Testis (tissue), 3 donors: ENCODE data around the gene CACNA2D3. TPM values are rescaled to one million over a fixed set of nuclear protein-coding genes. Genes with fewer than 3 reads are reported as not detected.

Experiments used
- DNase-seq: peaks from one replicate; pipeline ENCODE4 v3.0.0-alpha.2; 2019
- H3K27ac ChIP-seq, 2 donors: fragments of 200-600 bp; sonication (generic); one replicate each; pipeline ENCODE4 v1.5.1; 2019
- H3K27me3 ChIP-seq: fragments of 200-600 bp; sonication (generic); one replicate; pipeline ENCODE4 v1.5.1; 2019
- H3K36me3 ChIP-seq: fragments of 200-600 bp; sonication (generic); one replicate; pipeline ENCODE4 v1.5.1; 2017; ENCODE audit warnings: low read depth; ENCODE audit errors: missing control alignments
- H3K4me1 ChIP-seq: fragments of 200-600 bp; sonication (generic); one replicate; pipeline ENCODE4 v1.5.1; 2019
- H3K4me3 ChIP-seq, 2 donors: fragments of 200-600 bp; sonication (generic); one replicate each; pipeline ENCODE4 v1.5.1; 2017 to 2019
- H3K9me3 ChIP-seq: fragments of 200-600 bp; sonication (generic); one replicate; pipeline ENCODE4 v1.5.1; 2017
- CTCF ChIP-seq, 3 experiments: fragments of 450-650 bp in 2 of 3; fragments of 200-600 bp in 1 of 3; sonication (generic) in 1 of 3; IDR thresholded peaks; one replicate each; pipeline ENCODE4 v1.5.1; 2016 to 2019; ENCODE audit warnings: antibody characterized with exemption in 3 of 3, mild to moderate bottlenecking in 2 of 3, moderate library complexity in 1 of 3
- POLR2A ChIP-seq: fragments of 450-650 bp; IDR thresholded peaks from one replicate; pipeline ENCODE4 v1.6.1; 2017; ENCODE audit warnings: antibody characterized with exemption, mild to moderate bottlenecking, moderate library complexity
- WGBS, 2 donors: methylation state at CpG; one replicate each; pipeline ENCODE4 v1.1.5; 2018; 5-methylcytosine and 5-hydroxymethylcytosine counted together
- intact Hi-C: fragments of 100-400 bp; cut with DNase I; formaldehyde crosslinking; loops from one replicate; pipeline ENCODE4 v1.15.1; 2023; ENCODE audit warnings: low total_unique reads
- polyA plus RNA-seq: library from polyadenylated mRNA; stranded (reverse); fragments of 350-450 nt; fragmentation: Illumina TruSeq; extraction: RNeasy Lipid Tissue Mini Kit (QIAGEN cat#74804); gene quantifications from one replicate; pipeline ENCODE4 v1.2.3, GENCODE V29; 2014; ENCODE audit warnings: low read depth, low replicate concordance; ENCODE audit not compliant: insufficient read depth
- total RNA-seq, 2 donors: library from RNA; depleted of rRNA; stranded (reverse); fragments of >200 nt; gene quantifications; one replicate each; pipeline ENCODE4 v1.2.3, GENCODE V29; 2016

Gene CACNA2D3
- total and polyA plus RNA-seq, 3 donors from 2014 or later, result 10.1 to 16.5 (median 11.2) TPM

GRCh38 chr3:55065331-55065730 is 943.0 kb downstream of the CACNA2D3 start:
- DNase-seq, result no peak
- Histone ChIP-seq H3K27ac (no peak overlapping the region), H3K9me3 (no peaks in the 10 kb centered on the region), H3K27me3 (no peaks in the 10 kb centered on the region), H3K4me1 (no peaks in the 10 kb centered on the region), H3K4me3 (no peak overlapping the region), H3K36me3 (no peaks in the 10 kb centered on the region)
- WGBS, 2 donors, result 86 to 93% methylated on average over 4 of the region's 4 CpGs
- intact Hi-C loops, result no loop called here
- TF ChIP-seq POLR2A, result no peak
- no peak for TF ChIP-seq CTCF (IDR thresholded peaks at IDR 0.05)

- DNase-seq, result no peak
- TF ChIP-seq CTCF (IDR thresholded peaks at IDR 0.05) (no peak), POLR2A (no peak)
- WGBS, 2 donors, result 62 to 78% methylated on average over 9 of the region's 9 CpGs
Observed at GRCh38 chr3:55066551-55067047, 944.2 kb downstream of the CACNA2D3 start.

GRCh38 chr3:55069950-55070349 is 947.6 kb downstream of the CACNA2D3 start:
- Histone ChIP-seq H3K27ac (no peak overlapping the region), H3K27me3 (no peaks in the 10 kb centered on the region), H3K36me3 (no peaks in the 10 kb centered on the region), H3K4me3 (no peak overlapping the region), H3K9me3 (no peaks in the 10 kb centered on the region), H3K4me1 (no peaks in the 10 kb centered on the region)
- no peak for TF ChIP-seq POLR2A
- no peak for TF ChIP-seq CTCF (IDR thresholded peaks at IDR 0.05)
- intact Hi-C loops, result no loop called here
- DNase-seq, result no peak

More at GRCh38 chr3:55066551-55067047, 944.2 kb downstream of the CACNA2D3 start:
- intact Hi-C loops, result no loop called here
- Histone ChIP-seq H3K4me1 (no peaks in the 10 kb centered on the region), H3K36me3 (no peaks in the 10 kb centered on the region), H3K27me3 (no peaks in the 10 kb centered on the region), H3K9me3 (no peaks in the 10 kb centered on the region), H3K27ac (no peak overlapping the region), H3K4me3 (no peak overlapping the region)

- 75 to 82% methylated on average over 4 of the region's 4 CpGs for WGBS, 2 donors
- no peak for DNase-seq
- Histone ChIP-seq H3K9me3 (no peaks in the 10 kb centered on the region), H3K27ac (no peak overlapping the region), H3K27me3 (no peaks in the 10 kb centered on the region), H3K4me3 (no peak overlapping the region), H3K36me3 (no peaks in the 10 kb centered on the region), H3K4me1 (no peaks in the 10 kb centered on the region)
- intact Hi-C loops, result no loop called here
- TF ChIP-seq CTCF (IDR thresholded peaks at IDR 0.05) (no peak), POLR2A (no peak)
Observed at GRCh38 chr3:55074796-55075195, 952.4 kb downstream of the CACNA2D3 start.

- intact Hi-C loops, result no loop called here
- TF ChIP-seq POLR2A, result no peak
- TF ChIP-seq CTCF (IDR thresholded peaks at IDR 0.05), result no peak
- 88 to 89% methylated on average over 6 of the region's 6 CpGs for WGBS, 2 donors
- no peak for DNase-seq
- H3K4me1 ChIP-seq, result no peaks in the 10 kb centered on the region
- H3K36me3 ChIP-seq, result no peaks in the 10 kb centered on the region
- H3K9me3 ChIP-seq, result no peaks in the 10 kb centered on the region
- no peak overlapping the region for H3K4me3 ChIP-seq
- H3K27me3 ChIP-seq, result no peaks in the 10 kb centered on the region
- H3K27ac ChIP-seq, result no peak overlapping the region
Observed at GRCh38 chr3:55075846-55076245, 953.5 kb downstream of the CACNA2D3 start.
